ENCODE results near the gene HSPB3.
"Not testable (repeated sequence)": the region's sequence is repeated elsewhere in the genome, so short reads cannot be mapped to it uniquely, and the experiment has no call there.

HSPB3 gene

GRCh38 chr5:54421976-54422375 lies 33.5 kb upstream of the HSPB3 start:
- TF ChIP-seq CTCF (IDR thresholded peaks at IDR 0.05; ENCODE audit: insufficient read depth, low read depth, low read length, missing control alignments) = no peak
- H3K4me3 ChIP-seq (ENCODE audit: low read depth, low read length) = no peak overlapping the region
- no peak for DNase-seq (ENCODE audit: low read depth)

- H3K4me3 ChIP-seq (ENCODE audit: low read depth, low read length) = no peak overlapping the region
- no peak for TF ChIP-seq CTCF (IDR thresholded peaks at IDR 0.05; ENCODE audit: insufficient read depth, low read depth, low read length, missing control alignments)
- no peak for DNase-seq (ENCODE audit: low read depth)
Measured at GRCh38 chr5:54425258-54425657, 30.2 kb upstream of the HSPB3 start.

GRCh38 chr5:54426209-54426608 lies 29.3 kb upstream of the HSPB3 start:
- DNase-seq (ENCODE audit: low read depth) = no peak
- TF ChIP-seq CTCF (IDR thresholded peaks at IDR 0.05; ENCODE audit: insufficient read depth, low read depth, low read length, missing control alignments) = no peak

GRCh38 chr5:54434650-54435049 lies 20.8 kb upstream of the HSPB3 start:
- DNase-seq (ENCODE audit: low read depth); H3K4me3 ChIP-seq (ENCODE audit: low read depth, low read length): not testable (repeated sequence)

More at GRCh38 chr5:54426209-54426608, 29.3 kb upstream of the HSPB3 start:
- no peak overlapping the region for H3K4me3 ChIP-seq (ENCODE audit: low read depth, low read length)

- no peak for TF ChIP-seq CTCF (IDR thresholded peaks at IDR 0.05; ENCODE audit: insufficient read depth, low read depth, low read length, missing control alignments)
- no peak overlapping the region for H3K4me3 ChIP-seq (ENCODE audit: low read depth, low read length)
- no peak for DNase-seq (ENCODE audit: low read depth)
Measured at GRCh38 chr5:54438620-54439389, 16.7 kb upstream of the HSPB3 start.

- no peak for TF ChIP-seq CTCF (IDR thresholded peaks at IDR 0.05; ENCODE audit: insufficient read depth, low read depth, low read length, missing control alignments)
- DNase-seq (ENCODE audit: low read depth) = peak; percentile 56
Measured at GRCh38 chr5:54440456-54440893, 15.0 kb upstream of the HSPB3 start.

GRCh38 chr5:54442271-54442670 lies 13.2 kb upstream of the HSPB3 start:
- H3K4me3 ChIP-seq (ENCODE audit: low read depth, low read length) = no peak overlapping the region
- DNase-seq (ENCODE audit: low read depth) = no peak
- no peak for TF ChIP-seq CTCF (IDR thresholded peaks at IDR 0.05; ENCODE audit: insufficient read depth, low read depth, low read length, missing control alignments)

More at GRCh38 chr5:54440456-54440893, 15.0 kb upstream of the HSPB3 start:
- no peak overlapping the region for H3K4me3 ChIP-seq (ENCODE audit: low read depth, low read length)

All from GM12865 (cell line).